GM12801 (cell line): ENCODE measurements around the gene DENND1B.

Experiments
- TF ChIP-seq, protein P1 (sequence below): IDR thresholded peaks from one replicate; pipeline ENCODE4 v1.5.1; 2011; ENCODE audit warnings: control low read depth; ENCODE audit not compliant: insufficient read length; ENCODE audit errors: extremely low read depth

DENND1B gene

DNA sequence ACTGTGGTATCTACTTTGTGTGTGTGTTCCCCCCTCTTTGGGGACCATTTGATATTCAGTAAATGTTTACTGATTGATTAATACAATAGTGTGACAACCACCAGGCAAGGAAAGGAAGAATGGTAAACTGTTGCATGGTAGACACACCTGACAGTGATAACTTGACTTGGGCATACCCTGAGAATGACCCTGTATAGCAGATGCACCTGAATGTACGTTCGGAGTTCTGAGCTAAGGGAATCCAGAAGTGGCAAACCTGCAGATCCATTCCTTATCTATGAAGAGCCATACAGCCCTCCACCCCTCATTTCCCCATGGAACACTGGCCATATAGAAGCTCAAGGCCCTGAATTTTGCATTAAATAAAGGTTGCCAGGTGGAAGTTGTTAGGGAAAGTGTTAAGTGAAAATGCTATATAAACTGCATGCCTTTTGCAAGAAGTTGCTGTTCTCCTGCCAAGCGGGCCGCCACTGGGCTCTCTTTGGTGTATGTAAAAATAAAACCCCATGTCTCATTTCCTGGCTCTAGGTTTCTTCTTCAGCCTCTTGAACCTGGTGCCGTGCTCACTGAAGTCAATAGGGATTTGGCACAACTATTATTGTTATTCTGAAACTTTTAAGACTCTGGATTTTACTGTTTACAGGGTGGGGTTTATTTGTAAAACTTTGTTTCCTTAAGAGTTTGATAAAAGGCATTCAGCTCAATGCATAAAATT, 32.6 kb upstream of the DENND1B start:
- TF ChIP-seq, protein P1, sequence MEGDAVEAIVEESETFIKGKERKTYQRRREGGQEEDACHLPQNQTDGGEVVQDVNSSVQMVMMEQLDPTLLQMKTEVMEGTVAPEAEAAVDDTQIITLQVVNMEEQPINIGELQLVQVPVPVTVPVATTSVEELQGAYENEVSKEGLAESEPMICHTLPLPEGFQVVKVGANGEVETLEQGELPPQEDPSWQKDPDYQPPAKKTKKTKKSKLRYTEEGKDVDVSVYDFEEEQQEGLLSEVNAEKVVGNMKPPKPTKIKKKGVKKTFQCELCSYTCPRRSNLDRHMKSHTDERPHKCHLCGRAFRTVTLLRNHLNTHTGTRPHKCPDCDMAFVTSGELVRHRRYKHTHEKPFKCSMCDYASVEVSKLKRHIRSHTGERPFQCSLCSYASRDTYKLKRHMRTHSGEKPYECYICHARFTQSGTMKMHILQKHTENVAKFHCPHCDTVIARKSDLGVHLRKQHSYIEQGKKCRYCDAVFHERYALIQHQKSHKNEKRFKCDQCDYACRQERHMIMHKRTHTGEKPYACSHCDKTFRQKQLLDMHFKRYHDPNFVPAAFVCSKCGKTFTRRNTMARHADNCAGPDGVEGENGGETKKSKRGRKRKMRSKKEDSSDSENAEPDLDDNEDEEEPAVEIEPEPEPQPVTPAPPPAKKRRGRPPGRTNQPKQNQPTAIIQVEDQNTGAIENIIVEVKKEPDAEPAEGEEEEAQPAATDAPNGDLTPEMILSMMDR, result no peak

DNA sequence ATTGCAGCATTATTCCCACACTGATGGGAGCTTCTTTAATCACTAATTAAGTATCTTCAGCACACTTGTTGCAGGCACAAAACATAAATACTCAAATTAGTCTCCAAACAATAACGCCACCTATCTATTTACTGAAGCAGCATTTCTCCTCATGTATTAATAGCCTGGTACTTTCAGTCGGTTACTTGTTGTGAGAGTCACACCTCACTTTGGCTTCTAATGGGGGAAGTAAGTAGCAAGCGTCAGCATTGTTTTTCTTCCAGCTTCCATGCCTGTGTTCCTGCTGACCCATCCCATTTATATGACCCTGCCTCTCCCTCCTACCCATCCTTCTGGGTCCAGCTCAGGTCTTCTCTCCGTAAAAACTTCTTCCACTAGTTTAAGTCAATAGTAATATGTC, 31.9 kb upstream of the DENND1B start:
- TF ChIP-seq, protein P1, result no peak

DNA sequence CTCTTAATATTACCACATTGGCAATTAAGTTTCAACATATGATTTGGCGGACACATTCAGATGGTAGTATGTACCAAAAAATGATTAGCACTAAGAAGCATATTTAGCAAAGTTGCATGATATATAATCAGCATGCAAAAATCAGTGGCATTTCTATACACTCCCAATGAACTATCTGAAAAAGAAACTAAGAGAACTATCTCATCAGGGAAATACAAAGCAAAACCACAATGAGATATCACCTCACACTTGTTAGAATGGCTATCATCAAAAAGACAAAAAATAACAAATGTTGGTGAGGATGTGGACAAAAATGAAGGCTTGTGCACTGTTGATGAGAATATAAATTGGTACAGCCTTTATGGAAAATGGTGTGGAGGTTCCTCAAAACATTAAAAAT, 31.4 kb upstream of the DENND1B start:
- TF ChIP-seq, protein P1, result no peak

DNA sequence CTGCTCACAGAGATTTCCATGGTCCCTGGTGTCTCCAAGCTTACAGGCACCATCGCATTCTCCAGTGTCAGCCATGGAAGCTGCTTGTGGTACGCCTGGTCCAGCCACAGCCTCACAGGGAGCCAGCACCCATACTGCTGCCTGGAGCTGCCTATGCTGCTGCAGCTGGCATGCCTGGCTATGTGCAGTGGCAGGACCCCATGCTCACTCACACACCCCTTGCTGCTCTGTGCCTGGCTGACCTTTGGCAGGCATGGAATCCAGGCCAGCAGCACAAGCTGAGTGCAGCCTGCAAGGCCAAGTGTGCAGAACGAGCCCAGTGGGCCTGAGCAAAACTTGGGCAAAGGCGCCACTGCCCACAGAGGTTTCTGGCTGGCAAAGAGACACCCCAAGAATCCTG, 26.4 kb upstream of the DENND1B start:
- TF ChIP-seq, protein P1, result no peak

DNA sequence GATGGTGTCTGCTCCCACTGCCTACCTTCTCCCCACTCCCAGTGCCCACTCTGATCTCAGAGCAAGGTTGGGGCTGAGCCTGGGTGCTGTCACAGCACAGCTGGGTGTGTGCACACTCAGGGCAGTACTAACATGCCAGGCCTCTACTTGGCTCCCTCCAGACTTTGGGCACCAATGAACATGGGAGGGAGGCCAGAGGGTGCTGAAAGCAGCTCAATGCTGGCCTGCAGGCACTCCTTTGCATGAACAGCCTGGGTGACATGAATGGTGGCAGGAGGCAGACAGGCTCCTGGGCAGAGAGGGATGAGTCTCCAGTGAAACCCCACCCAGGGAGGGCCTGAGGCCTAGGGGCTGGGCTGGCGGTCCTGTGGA, 25.8 kb upstream of the DENND1B start:
- TF ChIP-seq, protein P1, result no peak

DNA sequence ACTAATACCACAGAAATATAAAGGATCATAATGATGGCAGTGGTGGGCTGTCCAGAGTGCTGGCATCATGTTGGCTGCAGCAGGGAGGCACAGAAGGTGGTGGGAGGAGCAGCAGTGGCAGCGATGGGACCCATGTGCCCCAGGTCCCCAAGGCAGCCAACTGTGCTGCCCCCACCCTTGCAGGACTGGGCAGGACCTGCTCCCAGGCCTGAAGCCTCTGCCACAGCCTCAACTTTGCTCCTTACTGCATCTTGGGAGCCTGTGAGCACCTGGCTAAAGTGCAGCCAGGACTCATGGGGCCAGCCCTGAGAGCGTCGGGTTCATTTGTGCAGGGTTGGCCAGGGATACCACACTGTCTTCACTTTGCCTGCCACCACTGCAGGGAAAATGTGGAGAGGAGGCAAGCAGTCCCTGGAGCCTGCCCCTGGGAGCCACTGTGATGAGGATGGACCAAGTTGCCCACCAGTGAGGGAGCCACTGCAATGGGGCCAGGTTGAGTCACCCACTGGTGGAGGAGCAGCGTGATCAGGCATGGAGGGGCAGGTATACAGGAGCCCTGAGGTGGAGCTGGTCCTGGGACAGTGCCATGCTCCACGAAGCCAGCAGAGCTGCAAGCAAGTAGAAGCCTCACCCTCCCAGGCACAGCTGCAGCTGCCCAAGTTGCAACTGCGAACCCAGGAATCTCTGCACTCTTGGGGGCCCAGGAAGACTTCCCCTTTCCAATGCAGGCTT, 25.3 kb upstream of the DENND1B start:
- TF ChIP-seq, protein P1, result no peak

DNA sequence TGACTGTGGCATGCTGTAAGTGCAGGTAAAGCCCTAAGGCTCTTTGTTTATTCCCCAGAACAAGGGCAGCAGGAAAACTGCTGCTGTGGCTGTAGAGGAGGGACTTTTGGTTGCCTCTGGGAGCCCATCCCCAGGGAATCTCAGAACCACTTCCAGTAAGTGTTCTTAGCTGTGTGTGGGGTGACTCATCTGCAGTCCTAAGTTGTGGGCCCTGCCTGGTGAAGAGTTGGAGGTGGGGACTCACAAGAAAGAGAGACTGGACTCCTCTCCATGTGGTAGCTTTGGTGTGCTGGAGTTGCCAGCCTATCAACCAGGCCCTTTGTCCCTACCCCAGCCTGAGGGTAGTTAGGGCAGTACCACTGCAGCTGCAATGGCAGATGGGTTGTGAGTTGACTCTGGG, 24.0 kb upstream of the DENND1B start:
- TF ChIP-seq, protein P1, result no peak
